ENCODE results near the gene EBF3.

DNA sequence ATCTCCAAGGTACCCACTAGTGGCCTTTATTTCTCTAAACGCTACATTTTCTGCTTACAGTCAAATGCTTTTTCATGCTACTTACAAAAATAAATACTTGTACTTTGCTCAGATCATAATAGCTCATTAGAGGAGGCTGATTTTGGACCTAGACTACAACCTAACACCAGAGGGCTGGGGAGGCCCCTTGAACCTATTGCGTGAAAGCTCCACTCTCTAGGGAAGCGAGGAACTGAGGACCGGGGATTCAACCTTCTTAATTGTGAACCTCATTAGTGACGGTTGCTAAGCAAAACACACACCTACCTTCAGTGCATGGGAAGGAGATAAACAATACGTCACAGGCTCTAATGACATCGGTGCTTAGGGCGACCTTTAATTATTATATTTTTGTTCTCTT is 92.1 kb downstream of the EBF3 start:
- TF ChIP-seq, protein P1, sequence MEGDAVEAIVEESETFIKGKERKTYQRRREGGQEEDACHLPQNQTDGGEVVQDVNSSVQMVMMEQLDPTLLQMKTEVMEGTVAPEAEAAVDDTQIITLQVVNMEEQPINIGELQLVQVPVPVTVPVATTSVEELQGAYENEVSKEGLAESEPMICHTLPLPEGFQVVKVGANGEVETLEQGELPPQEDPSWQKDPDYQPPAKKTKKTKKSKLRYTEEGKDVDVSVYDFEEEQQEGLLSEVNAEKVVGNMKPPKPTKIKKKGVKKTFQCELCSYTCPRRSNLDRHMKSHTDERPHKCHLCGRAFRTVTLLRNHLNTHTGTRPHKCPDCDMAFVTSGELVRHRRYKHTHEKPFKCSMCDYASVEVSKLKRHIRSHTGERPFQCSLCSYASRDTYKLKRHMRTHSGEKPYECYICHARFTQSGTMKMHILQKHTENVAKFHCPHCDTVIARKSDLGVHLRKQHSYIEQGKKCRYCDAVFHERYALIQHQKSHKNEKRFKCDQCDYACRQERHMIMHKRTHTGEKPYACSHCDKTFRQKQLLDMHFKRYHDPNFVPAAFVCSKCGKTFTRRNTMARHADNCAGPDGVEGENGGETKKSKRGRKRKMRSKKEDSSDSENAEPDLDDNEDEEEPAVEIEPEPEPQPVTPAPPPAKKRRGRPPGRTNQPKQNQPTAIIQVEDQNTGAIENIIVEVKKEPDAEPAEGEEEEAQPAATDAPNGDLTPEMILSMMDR (IDR thresholded peaks at IDR 0.05), result no peak
- no peak for TF ChIP-seq POLR2A (IDR thresholded peaks at IDR 0.05)

Measured in sigmoid colon (tissue), 3 donors.